ENCODE results near the gene TFAP2A. TPM values are rescaled to one million over a fixed set of nuclear protein-coding genes. Genes with fewer than 3 reads are reported as not detected.

Gene TFAP2A
- total RNA-seq, 1 experiment from 2014 or later: 87.4 TPM

GRCh38 chr6:10410207-10411050 lies 4.4 kb downstream of the TFAP2A start:
- Mint-ChIP-seq H3K27me3 (ENCODE audit: insufficient read depth, unreplicated experiment) (no peaks in the 10 kb centered on the region), H3K9me3 (ENCODE audit: unreplicated experiment) (no peaks in the 10 kb centered on the region), H3K4me1 (ENCODE audit: insufficient read depth, unreplicated experiment) (peaks cover 24% of the 10 kb centered on the region), H3K36me3 (ENCODE audit: insufficient read depth, unreplicated experiment) (peaks cover 86% of the 10 kb centered on the region), H3K4me3 (ENCODE audit: unreplicated experiment) (peak overlapping the region; percentile 94), H3K27ac (ENCODE audit: low read depth, unreplicated experiment) (peak overlapping the region; percentile 99)
- POLR2A ChIA-PET: interaction anchor here (0.7 to 14.6 kb wide), 13 partner anchors 7 to 1427 kb away, joined by 3 to 763 read pairs (median 4); partner anchors contain the start of gene TFAP2A
- peak; percentile 39 for DNase-seq (ENCODE audit: unreplicated experiment)
- no TSS peak for BruUV-seq (replicated peaks)
- TF ChIP-seq CTCF (IDR thresholded peaks at IDR 0.05; ENCODE audit: unreplicated experiment): no peak
- intact Hi-C loops (cut with micrococcal nuclease): loop anchor here (10.0 kb wide), 2 partner anchors 996 to 1266 kb away; no protein-coding TSS in a partner anchor
- CTCF ChIA-PET: interaction anchor here (0.7 to 1.4 kb wide), 6 partner anchors 16 to 174 kb away, joined by 3 to 5 read pairs (median 4); no protein-coding TSS in a partner anchor

GRCh38 chr6:10409731-10410206 lies 5.1 kb downstream of the TFAP2A start:
- BruUV-seq (replicated peaks): no TSS peak
- intact Hi-C loops (cut with micrococcal nuclease): loop anchor here (10.0 kb wide), 4 partner anchors 235 to 1265 kb away; no protein-coding TSS in a partner anchor
- Mint-ChIP-seq H3K4me3 (ENCODE audit: unreplicated experiment) (peak overlapping the region; percentile 94), H3K27ac (ENCODE audit: low read depth, unreplicated experiment) (peak overlapping the region; percentile 99), H3K4me1 (ENCODE audit: insufficient read depth, unreplicated experiment) (peaks cover 30% of the 10 kb centered on the region), H3K9me3 (ENCODE audit: unreplicated experiment) (no peaks in the 10 kb centered on the region), H3K36me3 (ENCODE audit: insufficient read depth, unreplicated experiment) (peaks cover 87% of the 10 kb centered on the region), H3K27me3 (ENCODE audit: insufficient read depth, unreplicated experiment) (no peaks in the 10 kb centered on the region)
- ChIA-PET POLR2A (interaction anchor here (0.6 to 14.6 kb wide), 14 partner anchors 7 to 1426 kb away, joined by 3 to 763 read pairs (median 4); partner anchors contain the start of gene TFAP2A), CTCF (interaction anchor here (0.5 to 1.5 kb wide), 7 partner anchors 16 to 763 kb away, joined by 3 to 5 read pairs (median 4); no protein-coding TSS in a partner anchor)
- TF ChIP-seq CTCF (IDR thresholded peaks at IDR 0.05; ENCODE audit: unreplicated experiment): no peak
- DNase-seq (ENCODE audit: unreplicated experiment): peak; percentile 42

GRCh38 chr6:10409233-10409721 lies 5.6 kb downstream of the TFAP2A start:
- ChIA-PET CTCF (interaction anchor here (0.5 to 1.5 kb wide), 4 partner anchors 18 to 763 kb away, joined by 3 to 5 read pairs (median 4); no protein-coding TSS in a partner anchor), POLR2A (interaction anchor here (0.5 to 14.6 kb wide), 15 partner anchors 8 to 1426 kb away, joined by 3 to 763 read pairs (median 4); partner anchors contain the start of gene TFAP2A)
- Mint-ChIP-seq H3K4me3 (ENCODE audit: unreplicated experiment) (peak overlapping the region; percentile 94), H3K9me3 (ENCODE audit: unreplicated experiment) (no peaks in the 10 kb centered on the region), H3K36me3 (ENCODE audit: insufficient read depth, unreplicated experiment) (peaks cover 88% of the 10 kb centered on the region), H3K27ac (ENCODE audit: low read depth, unreplicated experiment) (peak overlapping the region; percentile 99), H3K27me3 (ENCODE audit: insufficient read depth, unreplicated experiment) (no peaks in the 10 kb centered on the region), H3K4me1 (ENCODE audit: insufficient read depth, unreplicated experiment) (peaks cover 34% of the 10 kb centered on the region)
- peak; percentile 40 for DNase-seq (ENCODE audit: unreplicated experiment)
- intact Hi-C loops (cut with micrococcal nuclease): loop anchor here (10.0 kb wide), 2 partner anchors 234 to 764 kb away; no protein-coding TSS in a partner anchor
- BruUV-seq (replicated peaks): TSS peak; percentile 1
- no peak for TF ChIP-seq CTCF (IDR thresholded peaks at IDR 0.05; ENCODE audit: unreplicated experiment)
